DMS53 treated with DMSO at 0.1 percent for 48 hours (cell line): ENCODE data around the gene MAP3K9.
"Not testable (repeated sequence)": the region's sequence is repeated elsewhere in the genome, so short reads cannot be mapped to it uniquely, and the experiment has no call there.

Experiments used
- DNase-seq: peaks from one replicate; lab custom pipeline; 2025; ENCODE audit not compliant: unreplicated experiment; lab: John Stamatoyannopoulos, UW

MAP3K9 gene

DNA sequence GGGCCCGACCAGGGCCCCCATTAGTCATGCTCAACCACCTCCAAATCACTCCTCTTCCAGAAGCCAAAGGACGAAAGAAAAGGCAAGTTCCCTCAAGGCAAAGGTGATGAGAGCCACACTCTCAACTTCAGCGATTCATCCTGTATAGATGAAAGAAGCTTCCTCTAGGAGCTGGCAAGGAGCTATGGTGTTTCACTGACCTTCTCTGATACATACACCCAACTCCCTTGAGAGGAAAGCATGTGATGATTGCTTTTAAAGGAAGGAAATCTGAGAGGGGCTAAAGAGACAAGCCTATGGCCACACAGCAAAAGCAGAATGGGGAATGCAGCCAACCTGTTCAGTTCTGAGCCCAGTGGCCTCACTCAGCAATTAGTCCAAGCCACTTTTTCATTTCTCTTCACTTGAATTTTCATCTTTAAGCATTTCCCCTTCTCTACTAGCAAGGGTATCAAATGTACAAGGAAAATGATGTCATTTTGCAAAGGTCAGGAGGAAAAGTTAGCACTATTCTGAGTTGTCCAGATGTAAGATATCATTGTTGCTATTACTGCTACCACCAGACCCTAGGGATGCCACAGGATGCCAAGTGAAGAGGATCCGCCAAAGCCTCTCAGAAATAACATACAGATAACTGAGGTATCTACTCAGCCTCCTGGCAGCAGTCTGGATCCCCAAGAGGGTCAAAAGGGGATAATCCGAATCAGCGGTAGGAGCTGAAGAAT lies 82.5 kb downstream of the MAP3K9 start:
- DNase-seq, result no peak

DNA sequence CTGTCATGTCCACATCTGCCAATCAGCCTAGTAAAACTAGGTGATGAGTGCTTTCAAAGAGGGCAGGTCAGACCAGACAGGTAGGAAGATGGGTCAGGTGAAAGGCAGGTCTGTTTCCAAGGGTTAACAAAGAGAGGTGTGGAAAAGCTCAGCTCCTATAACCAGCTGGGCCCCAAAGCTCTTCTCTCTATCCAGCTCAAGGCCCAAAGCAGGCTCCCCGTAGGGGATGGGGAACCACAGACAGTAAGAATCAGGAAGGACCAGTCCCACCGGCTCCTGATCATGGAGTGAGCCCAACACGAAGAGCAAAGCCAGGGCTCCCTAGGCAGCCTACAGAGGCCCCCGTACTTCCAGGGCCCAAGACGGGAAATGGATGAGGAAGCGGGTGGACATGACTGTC lies 84.4 kb downstream of the MAP3K9 start:
- no peak for DNase-seq

DNA sequence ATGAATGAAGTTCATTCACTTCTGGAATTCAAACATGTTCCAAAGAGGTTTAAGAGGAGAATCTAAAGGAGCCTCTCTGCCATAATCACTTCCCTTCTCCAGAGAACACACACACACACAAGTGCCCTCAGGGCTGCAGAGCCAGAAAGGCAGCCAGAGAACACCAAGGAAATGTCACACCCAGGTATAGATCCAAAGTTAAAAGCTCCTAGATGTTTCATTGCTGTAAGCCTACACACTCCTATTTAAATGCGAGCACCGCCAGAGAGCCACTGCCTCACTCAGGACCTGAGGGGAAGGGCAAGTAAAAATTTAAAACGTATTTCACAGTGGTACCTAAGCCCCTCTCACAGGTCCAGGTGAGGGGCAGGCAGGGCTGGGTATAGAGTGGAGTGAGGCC lies 85.2 kb downstream of the MAP3K9 start:
- no peak for DNase-seq

GRCh38 chr14:70723276-70723675 lies 86.0 kb downstream of the MAP3K9 start:
- DNase-seq, result no peak

- DNase-seq, result no peak
Measured at GRCh38 chr14:70722418-70722817, 86.9 kb downstream of the MAP3K9 start.

DNA sequence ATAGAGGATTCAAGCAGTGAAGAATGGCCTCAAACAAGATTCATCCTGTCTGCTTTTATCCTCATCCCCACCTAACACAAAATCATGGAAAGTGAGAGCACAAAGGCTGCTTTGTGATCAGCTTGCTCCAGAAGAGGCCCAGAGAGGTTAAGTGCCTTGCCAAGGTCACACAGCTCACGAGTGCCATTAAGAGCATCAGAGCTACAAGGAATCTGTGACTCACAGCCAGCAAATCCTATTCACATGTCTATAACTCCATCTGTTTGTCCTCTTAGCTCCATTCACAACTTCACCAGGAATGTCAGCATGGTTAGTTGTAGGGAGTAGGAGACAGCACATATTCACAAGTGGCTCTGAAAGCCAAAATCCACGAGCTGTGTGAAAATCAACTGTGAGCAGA lies 87.8 kb downstream of the MAP3K9 start:
- no peak for DNase-seq

DNA sequence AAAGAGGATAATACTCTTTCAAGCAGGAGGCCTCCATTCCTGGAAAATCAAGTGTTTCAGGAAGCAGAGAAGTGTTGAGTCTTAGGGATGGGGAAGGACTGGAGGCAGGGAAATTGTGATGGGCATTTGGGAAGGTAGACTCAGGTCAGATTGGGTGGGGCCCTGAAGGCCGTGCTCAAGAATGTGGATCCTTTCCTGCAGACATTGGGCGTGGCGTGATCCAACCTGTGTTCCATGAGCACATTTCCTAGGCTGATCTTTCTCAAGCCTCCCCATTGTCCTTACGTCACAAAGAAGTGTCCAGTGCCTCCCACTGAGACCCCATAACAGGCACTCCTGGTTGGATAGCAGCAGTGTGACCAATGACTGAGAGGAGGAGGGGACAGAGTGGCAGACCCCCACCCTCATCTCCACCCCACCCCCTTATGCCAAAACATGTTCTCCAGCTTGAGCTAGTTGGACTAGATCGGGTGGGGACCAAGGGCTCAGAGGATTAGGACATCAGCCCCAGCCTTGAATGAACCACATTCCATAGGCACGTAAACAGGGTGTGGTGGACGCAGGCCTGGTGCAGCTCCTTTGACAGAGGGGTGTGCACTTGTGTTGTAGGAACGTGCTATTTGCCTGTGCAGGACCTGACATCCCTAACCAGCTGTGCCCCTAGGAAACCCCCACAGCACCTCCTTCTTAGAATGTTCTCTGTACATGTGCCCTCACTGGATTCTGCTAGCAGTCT lies 90.8 kb downstream of the MAP3K9 start:
- DNase-seq, result no peak

GRCh38 chr14:70716958-70717357 lies 92.4 kb downstream of the MAP3K9 start:
- no peak for DNase-seq

GRCh38 chr14:70716483-70716882 lies 92.8 kb downstream of the MAP3K9 start:
- DNase-seq, result no peak

- DNase-seq, result peak; percentile 20
Measured at GRCh38 chr14:70714055-70714550, 95.2 kb downstream of the MAP3K9 start.

DNA sequence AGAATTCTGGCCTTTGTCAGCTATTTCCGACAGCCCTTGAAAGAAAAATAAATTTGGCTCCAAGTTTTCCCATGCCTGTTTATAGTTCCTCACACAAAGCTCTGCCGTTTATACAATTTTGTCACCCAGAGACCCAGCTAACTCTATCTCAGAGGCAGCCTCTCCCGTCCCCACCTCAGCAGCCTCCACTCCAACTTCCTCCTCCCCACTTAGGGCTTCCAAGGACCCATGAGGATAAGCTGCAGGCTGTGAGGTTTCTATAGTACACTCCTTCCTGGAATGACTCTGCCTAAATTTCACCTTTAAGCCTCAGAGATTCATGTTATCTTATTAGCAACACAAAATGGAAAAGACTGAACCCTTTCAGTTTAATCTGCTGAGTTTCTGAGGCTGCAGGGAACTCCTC lies 95.8 kb downstream of the MAP3K9 start:
- no peak for DNase-seq

- no peak for DNase-seq
Measured at GRCh38 chr14:70713096-70713495, 96.2 kb downstream of the MAP3K9 start.

DNA sequence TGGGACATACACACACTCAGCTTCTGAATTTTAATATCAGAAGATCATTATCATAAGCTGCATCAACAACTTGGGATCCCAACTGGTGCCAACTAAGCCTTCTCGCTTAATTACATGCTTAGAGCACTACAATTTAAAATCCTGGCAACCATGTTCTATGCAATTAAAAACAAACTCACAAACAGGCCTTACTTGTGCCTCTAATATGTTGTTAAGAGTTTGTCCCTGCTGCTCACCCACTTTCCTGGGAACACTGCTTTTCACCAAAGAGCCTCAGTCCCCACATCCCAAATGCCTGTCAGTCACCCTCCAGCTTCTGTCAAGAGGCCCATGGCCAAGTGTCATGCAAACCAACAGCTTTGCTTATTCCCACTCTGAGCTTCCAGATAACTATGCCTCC lies 97.9 kb downstream of the MAP3K9 start:
- no peak for DNase-seq

GRCh38 chr14:70709726-70710382 lies 99.5 kb downstream of the MAP3K9 start:
- DNase-seq, result peak; percentile 82

- no peak for DNase-seq
Measured at GRCh38 chr14:70708717-70709570, 100.4 kb downstream of the MAP3K9 start.

DNA sequence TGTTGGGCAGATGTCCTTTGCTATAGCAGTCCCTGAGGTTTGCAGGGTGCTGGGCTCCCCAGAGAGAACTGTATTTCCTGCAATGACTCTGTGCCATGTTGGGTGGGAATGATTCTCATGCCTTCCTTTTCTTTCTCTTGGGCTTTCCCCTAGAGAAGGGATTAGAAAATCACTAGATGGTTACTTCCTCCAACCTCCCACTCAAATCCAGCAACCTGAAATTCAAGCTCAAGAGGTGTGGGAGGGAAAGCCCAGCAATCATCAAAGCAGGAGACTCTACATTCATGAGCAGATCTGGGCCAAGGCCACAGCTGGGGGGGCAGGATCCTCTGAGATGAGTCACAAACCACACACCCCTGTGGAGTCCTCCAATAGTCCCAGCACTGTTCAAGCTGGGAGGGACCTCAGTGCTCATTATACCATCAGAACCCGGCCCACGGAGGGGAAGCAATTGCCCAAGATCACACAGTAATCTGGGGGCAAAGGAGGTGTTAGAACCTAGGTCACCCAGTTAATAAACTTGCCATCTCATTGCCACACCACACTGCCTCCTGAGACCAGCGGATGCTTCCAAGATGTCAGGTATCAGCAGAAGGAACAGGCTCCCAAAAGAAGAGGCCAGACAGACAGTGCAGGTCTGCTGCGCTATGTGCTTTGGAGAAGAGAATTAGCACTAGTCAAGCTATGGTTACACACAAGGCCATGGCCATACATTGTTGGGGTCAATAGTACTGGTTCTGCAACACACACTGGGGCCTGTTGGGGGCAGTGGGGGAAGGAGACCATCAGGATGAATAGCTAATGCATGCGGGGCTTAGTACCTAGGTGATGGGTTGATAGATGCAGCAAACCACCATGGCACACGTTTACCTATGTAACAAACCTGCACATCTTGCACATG lies 101.9 kb downstream of the MAP3K9 start:
- peak; percentile 50 for DNase-seq

- DNase-seq, result no peak
Measured at GRCh38 chr14:70706177-70706576, 103.1 kb downstream of the MAP3K9 start.

DNA sequence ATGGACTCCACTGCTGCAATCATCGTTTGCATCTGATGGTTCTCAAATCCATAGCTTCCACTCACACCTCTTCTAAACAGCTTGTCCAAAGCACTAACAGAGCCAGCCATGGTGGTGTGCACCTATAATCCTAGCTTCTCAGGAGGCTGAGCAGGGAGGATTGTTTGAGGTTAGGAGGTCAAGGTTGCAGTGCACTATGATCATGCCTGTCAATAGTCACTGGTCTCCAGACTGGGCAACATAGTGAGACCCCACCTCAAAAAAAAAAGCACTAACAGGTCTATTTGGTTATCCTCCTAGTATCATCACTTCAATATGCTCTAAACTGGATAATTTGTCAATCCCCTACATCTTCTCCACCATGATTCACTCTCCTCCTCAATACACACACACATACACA lies 104.4 kb downstream of the MAP3K9 start:
- DNase-seq, result no peak

- DNase-seq, result not testable (repeated sequence)
Measured at GRCh38 chr14:70703621-70704168, 105.6 kb downstream of the MAP3K9 start.

DNA sequence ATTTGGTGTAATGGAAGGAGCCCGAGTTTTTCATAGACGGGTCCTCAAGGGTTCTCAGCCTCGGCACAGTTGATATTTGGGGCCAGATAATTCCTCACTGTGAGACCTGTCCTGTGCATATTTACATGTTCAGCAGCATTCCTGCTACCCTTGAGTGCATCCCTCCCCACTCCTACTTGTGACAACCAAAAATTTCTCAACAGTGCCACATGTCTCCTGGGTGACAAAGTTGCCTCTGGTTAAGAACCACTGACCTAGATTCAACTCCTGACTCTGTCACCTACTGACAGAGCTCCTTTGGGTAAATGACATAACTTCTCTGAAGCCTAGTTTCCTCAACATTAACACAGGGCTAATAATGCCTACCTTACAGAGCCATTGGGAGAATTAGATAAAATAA lies 107.2 kb downstream of the MAP3K9 start:
- DNase-seq, result no peak
